Naive thymus-derived CD4-positive, alpha-beta T cell (primary cell): ENCODE data around the gene MYOCD. TPM values are rescaled to one million over a fixed set of nuclear protein-coding genes. Genes with fewer than 3 reads are reported as not detected.

ENCODE experiments used
- ATAC-seq: fragments of 150-1000 bp; cut with Tn5 transposase; 2 replicates; pipeline ENCODE4 v1.10.0; 2021; ENCODE audit warnings: mild to moderate bottlenecking, moderate library complexity
- CTCF ChIA-PET: fragments of 350-600 bp; sonication (Branson Sonifier 250); formaldehyde crosslinking; loops from one replicate; lab custom pipeline; 2021; ENCODE audit warnings: antibody characterized with exemption; lab: Charles Lee
- POLR2A ChIA-PET: fragments of 350-600 bp; sonication (Branson Sonifier 250); formaldehyde crosslinking; loops from one replicate; lab custom pipeline; 2021; ENCODE audit warnings: antibody characterized with exemption, inconsistent platforms; lab: Charles Lee
- DNase-seq, 9 donors: peaks; one replicate each; pipeline versions ENCODE4 v3.0.0 to v3.0.0-alpha.2; 2020 to 2022; ENCODE audit warnings: mixed read lengths in 1 of 9
- H3K27ac ChIP-seq: one replicate; pipeline ENCODE4 v1.7.0; 2013; ENCODE audit warnings: mild to moderate bottlenecking, low read depth, low read length, moderate library complexity
- H3K27me3 ChIP-seq, 2 donors: one replicate each; pipeline ENCODE4 v1.7.0; 2013; ENCODE audit warnings: low read length in 2 of 2, mild to moderate bottlenecking in 2 of 2, moderate library complexity in 2 of 2; ENCODE audit not compliant: control insufficient read depth in 2 of 2, insufficient read depth in 2 of 2
- H3K36me3 ChIP-seq, 3 experiments: 1 replicate in 2 of 3; 2 replicates in 1 of 3; pipeline ENCODE4 v1.7.0; 2013; ENCODE audit warnings: low read length in 3 of 3, mild to moderate bottlenecking in 3 of 3, moderate library complexity in 1 of 3; ENCODE audit not compliant: insufficient read depth in 3 of 3, control insufficient read depth in 2 of 3
- H3K4me1 ChIP-seq, 2 donors: one replicate each; pipeline ENCODE4 v1.7.0; 2013; ENCODE audit warnings: low read length in 2 of 2, mild to moderate bottlenecking in 2 of 2, moderate library complexity in 1 of 2; ENCODE audit not compliant: control insufficient read depth in 2 of 2, insufficient read depth in 2 of 2
- H3K4me3 ChIP-seq: 2 replicates; pipeline ENCODE4 v1.7.0; 2013; ENCODE audit warnings: mild to moderate bottlenecking, low read length
- H3K9me3 ChIP-seq, 3 experiments: 1 replicate in 2 of 3; 2 replicates in 1 of 3; pipeline ENCODE4 v1.7.0; 2013; ENCODE audit warnings: low read length in 3 of 3; ENCODE audit not compliant: control insufficient read depth in 2 of 3
- H3K27ac Mint-ChIP-seq, 9 donors: one replicate each; pipeline ENCODE4 v1.8.0; 2020 to 2022; ENCODE audit warnings: mixed read lengths in 9 of 9, mild to moderate bottlenecking in 8 of 9, moderate library complexity in 5 of 9, inconsistent platforms in 2 of 9
- H3K27me3 Mint-ChIP-seq, 5 donors: one replicate each; pipeline ENCODE4 v1.8.0; 2021 to 2022; ENCODE audit warnings: mixed read lengths in 5 of 5, mild to moderate bottlenecking in 1 of 5
- H3K36me3 Mint-ChIP-seq, 5 donors: one replicate each; pipeline ENCODE4 v1.8.0; 2020 to 2022; ENCODE audit warnings: mixed read lengths in 5 of 5, mild to moderate bottlenecking in 3 of 5, inconsistent platforms in 1 of 5
- H3K4me1 Mint-ChIP-seq, 7 donors: one replicate each; pipeline ENCODE4 v1.8.0; 2020 to 2022; ENCODE audit warnings: mixed read lengths in 7 of 7, mild to moderate bottlenecking in 3 of 7, inconsistent platforms in 1 of 7
- H3K4me3 Mint-ChIP-seq, 10 donors: one replicate each; pipeline ENCODE4 v1.8.0; 2020 to 2022; ENCODE audit warnings: mild to moderate bottlenecking in 10 of 10, mixed read lengths in 10 of 10, moderate library complexity in 6 of 10, inconsistent platforms in 2 of 10
- H3K9me3 Mint-ChIP-seq, 11 donors: one replicate each; pipeline ENCODE4 v1.8.0; 2020 to 2022; ENCODE audit warnings: mixed read lengths in 11 of 11, mild to moderate bottlenecking in 4 of 11, inconsistent platforms in 1 of 11, moderate library complexity in 1 of 11
- intact Hi-C, 2 donors: fragments of 100-400 bp; cut with micrococcal nuclease; formaldehyde crosslinking; loops; one replicate each; pipeline ENCODE4 v1.15.1; 2023
- polyA plus RNA-seq, 2 donors: library from polyadenylated mRNA; unstranded; fragments of 300-500 nt; fragmentation: Illumina TruSeq; gene quantifications; one replicate each; pipeline ENCODE4 v1.2.3, GENCODE V29; 2021
- total RNA-seq, 6 experiments: library from RNA in 5 of 6; stranded (reverse) in 5 of 6; gene quantifications; 1 replicate in 5 of 6; 2 replicates in 1 of 6; pipeline ENCODE4 v1.2.3 and lab custom pipeline; 2021 to 2026

Gene MYOCD
- total and polyA plus RNA-seq, 7 experiments from 2014 or later = not detected

GRCh38 chr17:12731839-12732238, 66.1 kb downstream of the MYOCD start:
- Mint-ChIP-seq H3K36me3 (no peaks in the 10 kb centered on the region), H3K4me3 (no peak overlapping the region), H3K9me3 (peaks cover 0 to 11% (median 4%) of the 10 kb centered on the region in 11 donors), H3K4me1 (peaks cover 0 to 1% (median 0%) of the 10 kb centered on the region in 7 donors), H3K27me3 (peaks cover 0 to 5% (median 0%) of the 10 kb centered on the region in 5 donors), H3K27ac (no peak overlapping the region)
- no peak overlapping the region for H3K27ac ChIP-seq
- ATAC-seq = no peak
- CTCF ChIA-PET = no interaction called here
- no peaks in the 10 kb centered on the region for H3K27me3 ChIP-seq
- H3K4me3 ChIP-seq = no peak overlapping the region
- H3K4me1 ChIP-seq = no peaks in the 10 kb centered on the region
- POLR2A ChIA-PET = no interaction called here
- no peak for DNase-seq
- no peaks in the 10 kb centered on the region for H3K9me3 ChIP-seq
- intact Hi-C loops = no loop called here
- no peaks in the 10 kb centered on the region for H3K36me3 ChIP-seq

DNA sequence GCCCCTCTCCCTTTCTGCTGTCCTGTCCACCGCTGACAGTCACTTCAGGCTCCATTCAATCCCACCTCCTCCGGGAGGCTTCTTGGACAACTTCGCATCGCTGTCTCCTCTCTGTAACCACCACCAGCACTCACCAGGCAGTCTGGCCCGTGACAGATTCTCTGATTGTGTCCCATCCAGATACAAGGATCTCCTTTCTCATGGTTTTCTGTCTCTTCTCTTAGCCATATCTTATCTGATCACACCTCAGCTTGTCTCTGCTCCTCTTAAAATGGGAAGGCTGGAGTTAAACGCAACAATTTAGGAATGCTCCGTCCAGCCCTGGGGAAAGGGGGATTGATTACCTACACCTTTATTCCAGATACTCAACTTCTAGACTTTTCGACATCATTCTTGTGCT, 66.7 kb downstream of the MYOCD start:
- Histone ChIP-seq H3K27ac (no peak overlapping the region), H3K4me1 (no peaks in the 10 kb centered on the region), H3K4me3 (no peak overlapping the region), H3K9me3 (no peaks in the 10 kb centered on the region), H3K36me3 (no peaks in the 10 kb centered on the region), H3K27me3 (no peaks in the 10 kb centered on the region)
- Mint-ChIP-seq H3K4me3 (no peak overlapping the region), H3K36me3 (no peaks in the 10 kb centered on the region), H3K4me1 (peaks cover 0 to 1% (median 0%) of the 10 kb centered on the region in 7 donors), H3K9me3 (peaks cover 0 to 11% (median 4%) of the 10 kb centered on the region in 11 donors), H3K27ac (no peak overlapping the region), H3K27me3 (peaks cover 0 to 5% (median 0%) of the 10 kb centered on the region in 5 donors)
- ChIA-PET POLR2A (no interaction called here), CTCF (no interaction called here)
- DNase-seq = no peak
- no peak for ATAC-seq
- intact Hi-C loops = no loop called here

- H3K36me3 ChIP-seq = no peaks in the 10 kb centered on the region
- Mint-ChIP-seq H3K9me3 (peaks cover 0 to 8% (median 4%) of the 10 kb centered on the region in 11 donors), H3K4me3 (no peak overlapping the region), H3K4me1 (peaks cover 0 to 1% (median 0%) of the 10 kb centered on the region in 7 donors), H3K36me3 (no peaks in the 10 kb centered on the region), H3K27me3 (no peaks in the 10 kb centered on the region), H3K27ac (no peak overlapping the region)
- CTCF ChIA-PET = no interaction called here
- DNase-seq = no peak
- intact Hi-C loops = no loop called here
- H3K4me1 ChIP-seq = no peaks in the 10 kb centered on the region
- H3K4me3 ChIP-seq = no peak overlapping the region
- POLR2A ChIA-PET = no interaction called here
- H3K27me3 ChIP-seq = no peaks in the 10 kb centered on the region
- H3K9me3 ChIP-seq = no peaks in the 10 kb centered on the region
- ATAC-seq = no peak
- no peak overlapping the region for H3K27ac ChIP-seq
These were observed 69.2 kb downstream of the MYOCD start for GRCh38 chr17:12734926-12735325.

GRCh38 chr17:12735517-12735916, 69.8 kb downstream of the MYOCD start:
- Histone ChIP-seq H3K27ac (no peak overlapping the region), H3K36me3 (no peaks in the 10 kb centered on the region), H3K4me3 (no peak overlapping the region), H3K4me1 (no peaks in the 10 kb centered on the region), H3K27me3 (no peaks in the 10 kb centered on the region), H3K9me3 (no peaks in the 10 kb centered on the region)
- H3K36me3 Mint-ChIP-seq = no peaks in the 10 kb centered on the region
- H3K4me3 Mint-ChIP-seq = no peak overlapping the region
- H3K9me3 Mint-ChIP-seq = peaks cover 0 to 8% (median 3%) of the 10 kb centered on the region in 11 donors
- H3K4me1 Mint-ChIP-seq = peaks cover 0 to 1% (median 0%) of the 10 kb centered on the region in 7 donors
- intact Hi-C loops = no loop called here
- peaks cover 0 to 3% (median 0%) of the 10 kb centered on the region in 5 donors for H3K27me3 Mint-ChIP-seq
- no peak for DNase-seq
- H3K27ac Mint-ChIP-seq = no peak overlapping the region
- CTCF ChIA-PET = no interaction called here
- POLR2A ChIA-PET = no interaction called here
- no peak for ATAC-seq

GRCh38 chr17:12736526-12736925, 70.8 kb downstream of the MYOCD start:
- Mint-ChIP-seq H3K4me1 (peaks cover 0 to 1% (median 0%) of the 10 kb centered on the region in 7 donors), H3K27ac (no peak overlapping the region), H3K36me3 (no peaks in the 10 kb centered on the region), H3K9me3 (peaks cover 0 to 8% (median 2%) of the 10 kb centered on the region in 11 donors), H3K27me3 (peaks cover 0 to 3% (median 0%) of the 10 kb centered on the region in 5 donors), H3K4me3 (no peak overlapping the region)
- DNase-seq (no peak), ATAC-seq (no peak)
- ChIA-PET POLR2A (no interaction called here), CTCF (no interaction called here)
- Histone ChIP-seq H3K27me3 (no peaks in the 10 kb centered on the region), H3K4me1 (no peaks in the 10 kb centered on the region), H3K27ac (no peak overlapping the region), H3K4me3 (no peak overlapping the region), H3K36me3 (no peaks in the 10 kb centered on the region), H3K9me3 (no peaks in the 10 kb centered on the region)
- intact Hi-C loops = no loop called here

DNA sequence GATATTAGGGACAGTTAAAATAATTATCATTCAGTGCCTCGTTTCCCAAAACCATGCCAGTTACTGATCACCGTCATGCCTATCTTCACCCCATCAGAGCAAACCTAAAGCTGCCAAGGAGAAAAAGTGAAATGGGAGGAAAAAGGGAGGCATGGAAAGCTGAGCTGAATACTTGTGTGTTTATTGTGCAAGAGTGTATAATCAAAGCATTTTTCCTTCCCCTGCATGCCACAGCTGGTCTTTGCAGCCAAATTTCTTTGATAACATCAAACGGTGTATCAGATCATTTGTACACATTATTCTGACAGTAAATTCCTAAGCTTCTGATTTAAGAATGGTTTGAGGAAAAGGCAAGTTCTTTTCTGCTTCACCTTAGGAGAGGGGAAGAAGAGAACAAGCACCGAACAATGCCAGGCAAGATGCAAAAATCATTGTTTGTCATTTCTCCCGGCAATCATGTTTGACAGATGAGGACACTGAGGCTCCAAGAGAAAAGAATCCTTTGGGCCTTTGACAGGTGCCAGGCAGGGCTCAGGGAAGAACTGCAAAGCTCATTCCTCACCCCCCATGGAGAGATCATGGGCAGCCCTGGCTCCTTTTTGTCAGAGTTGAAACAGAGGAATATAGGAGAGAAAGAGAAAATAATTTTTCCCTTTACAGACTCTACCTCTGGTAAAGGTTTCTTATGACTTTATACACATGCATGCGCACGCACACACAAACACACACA, 72.2 kb downstream of the MYOCD start:
- Mint-ChIP-seq H3K27me3 (peaks cover 0 to 3% (median 0%) of the 10 kb centered on the region in 5 donors), H3K9me3 (peaks cover 0 to 7% (median 0%) of the 10 kb centered on the region in 11 donors), H3K4me1 (no peaks in the 10 kb centered on the region), H3K36me3 (no peaks in the 10 kb centered on the region), H3K27ac (no peak overlapping the region), H3K4me3 (no peak overlapping the region)
- Histone ChIP-seq H3K27me3 (no peaks in the 10 kb centered on the region), H3K27ac (no peak overlapping the region), H3K4me1 (no peaks in the 10 kb centered on the region), H3K4me3 (no peak overlapping the region), H3K9me3 (no peaks in the 10 kb centered on the region), H3K36me3 (no peaks in the 10 kb centered on the region)
- ATAC-seq (no peak), DNase-seq (no peak)
- CTCF ChIA-PET = no interaction called here
- intact Hi-C loops = no loop called here
- POLR2A ChIA-PET = no interaction called here

DNA sequence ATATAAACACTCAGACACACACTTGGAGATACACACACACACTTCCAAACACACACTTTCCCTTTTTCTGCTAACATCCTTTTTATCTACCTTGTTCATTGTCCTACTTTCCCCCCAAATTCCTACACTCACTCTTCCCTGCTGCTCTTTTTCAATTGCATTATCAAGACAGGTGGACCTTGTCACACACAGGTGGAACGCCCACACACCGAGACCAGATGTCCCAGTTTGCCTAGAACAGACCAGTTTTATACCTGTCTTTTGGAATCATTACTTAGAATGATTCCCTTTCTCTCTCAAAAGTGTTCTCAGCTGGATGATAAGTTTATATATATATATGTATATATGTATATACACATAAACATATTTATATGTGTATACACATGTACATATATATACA, 72.9 kb downstream of the MYOCD start:
- Mint-ChIP-seq H3K4me1 (no peaks in the 10 kb centered on the region), H3K4me3 (no peak overlapping the region), H3K27ac (no peak overlapping the region), H3K36me3 (no peaks in the 10 kb centered on the region), H3K9me3 (peaks cover 0 to 6% (median 0%) of the 10 kb centered on the region in 11 donors), H3K27me3 (peaks cover 0 to 7% (median 0%) of the 10 kb centered on the region in 5 donors)
- Histone ChIP-seq H3K36me3 (no peaks in the 10 kb centered on the region), H3K9me3 (no peaks in the 10 kb centered on the region), H3K27ac (no peak overlapping the region), H3K4me1 (no peaks in the 10 kb centered on the region), H3K4me3 (no peak overlapping the region), H3K27me3 (no peaks in the 10 kb centered on the region)
- CTCF ChIA-PET = no interaction called here
- ATAC-seq (no peak), DNase-seq (no peak)
- POLR2A ChIA-PET = no interaction called here
- intact Hi-C loops = no loop called here
